Keratinocyte (primary cell): ENCODE results near the gene RPH3AL. TPM values are rescaled to one million over a fixed set of nuclear protein-coding genes. Genes with fewer than 3 reads are reported as not detected.
"Not testable (repeated sequence)": the region's sequence is repeated elsewhere in the genome, so short reads cannot be mapped to it uniquely, and the experiment has no call there.

Experiments
- DNase-seq: peaks from one replicate; pipeline ENCODE4 v3.0.0-alpha.2; 2011; ENCODE audit warnings: low read depth, missing footprints, low spot score
- FAIRE-seq: peaks from 2 replicates; lab custom pipeline; 2011; peaks lifted over from hg19 to GRCh38; lab: Jason Lieb, UNC
- H2AFZ ChIP-seq: 2 replicates; pipeline ENCODE4 v1.6.0; 2012; ENCODE audit warnings: low read length, control low read depth, inconsistent platforms; ENCODE audit not compliant: control insufficient read depth
- H3K27ac ChIP-seq: 2 replicates; pipeline ENCODE4 v1.5.1; 2011; ENCODE audit warnings: low read length; ENCODE audit not compliant: control insufficient read depth, insufficient read depth
- H3K27me3 ChIP-seq: 3 replicates; pipeline ENCODE4 v1.6.0; 2011; ENCODE audit warnings: low read length; ENCODE audit not compliant: control insufficient read depth, insufficient read depth; ENCODE audit errors: extremely low read depth
- H3K36me3 ChIP-seq, 2 experiments: 2 replicates in 1 of 2; 3 replicates in 1 of 2; pipeline ENCODE4 v1.5.1; 2011; ENCODE audit warnings: low read length in 2 of 2, mild to moderate bottlenecking in 1 of 2; ENCODE audit not compliant: control insufficient read depth in 2 of 2, insufficient read depth in 2 of 2; ENCODE audit errors: extremely low read depth in 1 of 2
- H3K4me1 ChIP-seq: 3 replicates; pipeline ENCODE4 v1.5.1; 2011; ENCODE audit warnings: low read length; ENCODE audit not compliant: control insufficient read depth, insufficient read depth; ENCODE audit errors: extremely low read depth
- H3K4me2 ChIP-seq: 3 replicates; pipeline ENCODE4 v1.6.0; 2011; ENCODE audit warnings: low read depth, low read length; ENCODE audit not compliant: control insufficient read depth, insufficient read depth; ENCODE audit errors: extremely low read depth
- H3K4me3 ChIP-seq, 3 experiments: fragments of 200-600 bp in 1 of 3; sonication (generic) in 1 of 3; 2 replicates in 2 of 3; 3 replicates in 1 of 3; pipeline ENCODE4 v1.5.1; 2011 to 2016; ENCODE audit warnings: low read length in 3 of 3, mild to moderate bottlenecking in 3 of 3, control low read depth in 2 of 3, inconsistent platforms in 1 of 3, low read depth in 1 of 3, mixed read lengths in 1 of 3, mixed run types in 1 of 3, moderate library complexity in 1 of 3; ENCODE audit not compliant: control insufficient read depth in 2 of 3, insufficient read depth in 2 of 3; ENCODE audit errors: extremely low read depth in 1 of 3
- H3K79me2 ChIP-seq: 2 replicates; pipeline ENCODE4 v1.6.0; 2012; ENCODE audit warnings: low read length; ENCODE audit not compliant: control insufficient read depth, insufficient read depth
- H3K9ac ChIP-seq: 3 replicates; pipeline ENCODE4 v1.6.0; 2011; ENCODE audit warnings: low read length; ENCODE audit not compliant: control insufficient read depth, insufficient read depth; ENCODE audit errors: extremely low read depth
- H3K9me1 ChIP-seq: 3 replicates; pipeline ENCODE4 v1.6.0; 2011; ENCODE audit warnings: low read length; ENCODE audit not compliant: control insufficient read depth, insufficient read depth; ENCODE audit errors: extremely low read depth
- H3K9me3 ChIP-seq: 2 replicates; pipeline ENCODE4 v1.5.1; 2012; ENCODE audit warnings: low read depth, low read length; ENCODE audit not compliant: control insufficient read depth
- H4K20me1 ChIP-seq: 3 replicates; pipeline ENCODE4 v1.6.0; 2011; ENCODE audit warnings: low read length; ENCODE audit not compliant: control insufficient read depth, insufficient read depth; ENCODE audit errors: extremely low read depth
- CTCF ChIP-seq, 3 experiments: IDR thresholded peaks in 1 of 3; conservative IDR thresholded peaks in 1 of 3; optimal IDR thresholded peaks in 1 of 3; 2 replicates in 2 of 3; 3 replicates in 1 of 3; pipeline versions ENCODE3 to v1.5.1; 2011; ENCODE audit warnings: low read length in 3 of 3, mild to moderate bottlenecking in 3 of 3, moderate library complexity in 2 of 3, control low read depth in 1 of 3, inconsistent platforms in 1 of 3; ENCODE audit not compliant: insufficient read depth in 2 of 3; ENCODE audit errors: extremely low read depth in 1 of 3
- EZH2 ChIP-seq: IDR thresholded peaks from one replicate; pipeline ENCODE4 v1.6.1; 2012; ENCODE audit warnings: inconsistent platforms, mild to moderate bottlenecking, low read length, moderate library complexity
- dilution Hi-C: fragments of 300-500 bp; cut with MboI; formaldehyde crosslinking; loops from one replicate; pipeline ENCODE4 v1.7.0; 2020; ENCODE audit warnings: low sequenced_read_pairs; ENCODE audit not compliant: extremely low pct_ligation_motif_present
- polyA plus RNA-seq, 5 experiments: library from polyadenylated mRNA; depleted of rRNA in 3 of 5; stranded (reverse) in 3 of 5; stranded (forward) in 1 of 5; unstranded in 1 of 5; fragments of >200 nt; gene quantifications; 1 replicate in 1 of 5; 2 replicates in 3 of 5; 3 replicates in 1 of 5; pipeline versions ENCODE4 v1.2.1 to v1.2.3, GENCODE V29; 2011 to 2012; ENCODE audit warnings: missing spikeins in 2 of 5, low read depth in 1 of 5, low replicate concordance in 1 of 5

RPH3AL gene
- polyA plus RNA-seq, 1 donor (not counting 4 experiments of a cell fraction or from before 2014, with no cell fraction given): 0.31 TPM

DNA sequence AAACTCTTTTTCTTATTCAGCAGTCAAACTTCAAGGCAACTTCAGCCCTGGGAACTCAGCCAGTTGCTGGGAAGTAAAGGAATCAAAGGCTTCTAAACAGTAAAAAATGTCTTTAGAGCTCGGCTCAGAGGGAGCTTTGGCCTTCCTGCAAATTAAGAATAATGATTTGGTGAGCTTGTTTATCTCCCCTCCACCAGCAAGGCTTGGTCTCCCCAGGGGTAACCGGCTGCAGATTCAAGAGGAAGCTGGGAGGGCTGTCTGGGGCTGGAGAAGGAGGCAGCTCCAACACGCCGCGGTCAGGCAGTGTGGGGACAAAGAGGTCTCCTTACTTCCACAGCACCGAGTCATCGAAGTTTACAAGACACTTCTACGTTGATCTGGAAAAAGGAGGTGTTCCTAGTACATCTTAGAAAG is 153.4 kb downstream of the RPH3AL start:
- H3K4me2 ChIP-seq: no peak overlapping the region
- H3K4me3 ChIP-seq: no peak overlapping the region
- H3K9me3 ChIP-seq: no peaks in the 10 kb centered on the region
- no peaks in the 10 kb centered on the region for H4K20me1 ChIP-seq
- DNase-seq: no peak
- no peaks in the 10 kb centered on the region for H3K9me1 ChIP-seq
- no peak overlapping the region for H3K9ac ChIP-seq
- H3K27ac ChIP-seq: no peak overlapping the region
- no peak for FAIRE-seq
- no peak overlapping the region for H2AFZ ChIP-seq
- H3K79me2 ChIP-seq: no peaks in the 10 kb centered on the region
- H3K27me3 ChIP-seq: peaks cover 11% of the 10 kb centered on the region
- dilution Hi-C loops: no loop called here
- no peaks in the 10 kb centered on the region for H3K36me3 ChIP-seq
- TF ChIP-seq CTCF (optimal IDR thresholded peaks at IDR 0.05 in 1 of 3, IDR thresholded peaks at IDR 0.05 in 1 of 3, conservative IDR thresholded peaks at IDR 0.05 in 1 of 3; ENCODE audit: extremely low read depth in 1 of 3, insufficient read depth in 2 of 3, low read length in 3 of 3) (no peak), EZH2 (no peak)
- peaks cover 4% of the 10 kb centered on the region for H3K4me1 ChIP-seq

DNA sequence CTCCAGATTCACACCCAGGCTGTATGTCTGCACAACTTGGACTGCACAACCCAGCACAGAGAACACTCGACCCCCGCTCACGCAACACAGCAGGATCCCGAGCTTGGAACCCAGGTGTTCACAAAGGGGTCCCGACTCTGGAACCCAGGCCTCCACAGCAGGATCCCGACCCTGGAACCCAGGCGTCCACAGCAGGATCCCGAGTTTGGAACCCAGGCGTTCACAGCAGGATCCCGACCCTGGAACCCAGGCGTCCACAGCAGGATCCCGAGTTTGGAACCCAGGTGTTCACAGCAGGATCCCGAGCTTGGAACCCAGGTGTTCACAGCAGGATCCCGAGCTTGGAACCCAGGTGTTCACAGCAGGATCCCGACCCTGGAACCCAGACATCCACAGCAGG is 154.4 kb downstream of the RPH3AL start:
- H3K9me1 ChIP-seq, H3K4me1 ChIP-seq, H3K36me3 ChIP-seq, H3K4me3 ChIP-seq, H3K4me2 ChIP-seq, dilution Hi-C loops, H4K20me1 ChIP-seq, H3K9ac ChIP-seq, H2AFZ ChIP-seq, H3K27ac ChIP-seq, FAIRE-seq, H3K9me3 ChIP-seq, H3K79me2 ChIP-seq, DNase-seq: not testable (repeated sequence)
- peaks cover 11% of the 10 kb centered on the region for H3K27me3 ChIP-seq

DNA sequence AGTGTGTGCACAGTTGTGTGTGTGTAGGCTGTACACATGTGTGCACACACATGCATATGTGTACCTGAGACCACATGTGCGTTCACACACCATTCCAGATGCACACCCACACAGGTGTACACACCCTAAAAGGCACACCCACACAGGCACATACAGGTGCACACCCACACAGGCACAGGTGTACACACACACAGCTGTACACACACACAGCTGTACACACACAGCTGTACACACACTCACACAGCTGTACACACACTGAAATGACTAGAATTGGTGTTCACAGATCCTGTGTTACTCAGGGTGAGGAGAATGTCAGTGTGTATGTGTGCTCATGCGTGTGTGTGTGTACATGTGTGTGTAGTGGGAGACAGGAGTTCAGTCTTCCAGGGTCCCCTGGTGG is 155.3 kb downstream of the RPH3AL start:
- Histone ChIP-seq H3K4me1 (peaks cover 4% of the 10 kb centered on the region), H3K4me3 (no peak overlapping the region), H4K20me1 (no peaks in the 10 kb centered on the region), H3K9me1 (no peaks in the 10 kb centered on the region), H3K9ac (no peak overlapping the region), H2AFZ (no peak overlapping the region), H3K4me2 (no peak overlapping the region), H3K36me3 (no peaks in the 10 kb centered on the region), H3K27ac (no peak overlapping the region), H3K79me2 (no peaks in the 10 kb centered on the region), H3K27me3 (peaks cover 11% of the 10 kb centered on the region), H3K9me3 (no peaks in the 10 kb centered on the region)
- TF ChIP-seq EZH2 (no peak), CTCF (optimal IDR thresholded peaks at IDR 0.05 in 1 of 3, IDR thresholded peaks at IDR 0.05 in 1 of 3, conservative IDR thresholded peaks at IDR 0.05 in 1 of 3; ENCODE audit: extremely low read depth in 1 of 3, insufficient read depth in 2 of 3, low read length in 3 of 3) (no peak)
- FAIRE-seq (no peak), DNase-seq (no peak)
- dilution Hi-C loops: no loop called here
